HepG2 (cell line): ENCODE results near the gene TTLL11. TPM values are rescaled to one million over a fixed set of nuclear protein-coding genes. Genes with fewer than 3 reads are reported as not detected.
A peak's percentile ranks its signal among the peaks of the same experiment; 100 is the strongest.

Experiments used
- ATAC-seq: fragments of 200-7000 bp; cut with Tn5 transposase; 3 replicates; pipeline ENCODE4 v1.9.1; 2020; ENCODE audit warnings: mild to moderate bottlenecking, moderate library complexity
- BruUV-seq: library from RNA; stranded (reverse); fragments of 400-500 nt; replicated peaks from 2 replicates; lab custom pipeline; 2021; lab: Mats Ljungman, UMichigan
- CTCF ChIA-PET: fragments of 300-600 bp; formaldehyde crosslinking; extraction: SDS; loops from one replicate; lab custom pipeline; 2021; ENCODE audit warnings: low total read pairs, inconsistent platforms, low intra/inter-chr PET ratio; lab: Yijun Ruan, JAX
- POLR2A ChIA-PET: fragments of 350-600 bp; sonication (Branson Sonifier 250); formaldehyde crosslinking; loops from one replicate; lab custom pipeline; 2020; ENCODE audit warnings: antibody characterized with exemption, inconsistent platforms; lab: Yijun Ruan, JAX
- DNase-seq: peaks from one replicate; pipeline ENCODE4 v3.0.0-alpha.2; 2015; ENCODE audit warnings: low spot score
- FAIRE-seq: peaks from 3 replicates; lab custom pipeline; 2011; peaks lifted over from hg19 to GRCh38; lab: Jason Lieb, UNC
- H2AFZ ChIP-seq: one replicate; pipeline ENCODE4 v1.6.1; 2011; ENCODE audit warnings: low read length, inconsistent platforms
- H3K27ac ChIP-seq: fragments of 300-600 bp; 3 replicates; pipeline ENCODE4 v1.8.0; 2011; ENCODE audit warnings: mixed run types, mild to moderate bottlenecking, mixed read lengths, low read length, inconsistent platforms; ENCODE audit not compliant: insufficient read depth; ENCODE audit errors: extremely low read length
- H3K27me3 ChIP-seq, 2 experiments: fragments of 200-600 bp in 1 of 2; 2 replicates in 1 of 2; 3 replicates in 1 of 2; pipeline versions ENCODE4 v1.6.0 to v1.8.0; 2011; ENCODE audit warnings: low read length in 2 of 2, mild to moderate bottlenecking in 2 of 2, moderate library complexity in 2 of 2, inconsistent platforms in 1 of 2; ENCODE audit not compliant: insufficient read depth in 2 of 2, control insufficient read depth in 1 of 2
- H3K36me3 ChIP-seq, 2 experiments: fragments of 200-600 bp in 1 of 2; replicated peaks in 1 of 2; 2 replicates in 1 of 2; 3 replicates in 1 of 2; pipeline versions ENCODE4 v1.5.1 to v1.8.0; 2011; ENCODE audit warnings: low read length in 2 of 2, inconsistent platforms in 1 of 2; ENCODE audit not compliant: insufficient read depth in 2 of 2, control insufficient read depth in 1 of 2
- H3K4me1 ChIP-seq: 2 replicates; pipeline ENCODE4 v1.5.1; 2012; ENCODE audit warnings: low read length, inconsistent platforms; ENCODE audit not compliant: insufficient read depth
- H3K4me2 ChIP-seq: 2 replicates; pipeline ENCODE4 v1.6.0; 2011; ENCODE audit warnings: low read depth, low read length, inconsistent platforms
- H3K4me3 ChIP-seq, 3 experiments: fragments of 200-600 bp in 1 of 3; sonication (generic), shearing (Covaris generic) in 1 of 3; replicated peaks in 1 of 3; 2 replicates each; pipeline ENCODE4 v1.5.1; 2011 to 2016; ENCODE audit warnings: low read length in 3 of 3, inconsistent platforms in 2 of 3, low read depth in 2 of 3, mild to moderate bottlenecking in 2 of 3, control low read depth in 1 of 3, mixed read lengths in 1 of 3; ENCODE audit not compliant: insufficient read depth in 1 of 3
- H3K79me2 ChIP-seq: one replicate; pipeline ENCODE4 v1.6.1; 2011; ENCODE audit warnings: low read length, inconsistent platforms; ENCODE audit not compliant: insufficient read depth
- H3K9ac ChIP-seq: 2 replicates; pipeline ENCODE4 v1.6.0; 2011; ENCODE audit warnings: mild to moderate bottlenecking, low read depth, low read length, inconsistent platforms; ENCODE audit not compliant: insufficient read depth
- H3K9me3 ChIP-seq: 2 replicates; pipeline ENCODE4 v1.5.1; 2012; ENCODE audit warnings: mild to moderate bottlenecking, low read length
- H4K20me1 ChIP-seq: 2 replicates; pipeline ENCODE4 v1.6.0; 2011; ENCODE audit warnings: inconsistent platforms, mild to moderate bottlenecking, low read length, moderate library complexity; ENCODE audit not compliant: insufficient read depth
- ARID3A ChIP-seq: IDR thresholded peaks from 2 replicates; pipeline ENCODE4 v1.6.1; 2012; ENCODE audit warnings: low read depth, low read length, improper control_type of control experiment
- HMGXB4 ChIP-seq, 2 experiments: sonication (generic) in 1 of 2; formaldehyde crosslinking in 1 of 2; IDR thresholded peaks; 2 replicates each; pipeline versions ENCODE4 v1.4.0 to v1.6.1; 2018 to 2020; ENCODE audit warnings: missing genetic modification reagents in 2 of 2, borderline replicate concordance in 1 of 2, low read depth in 1 of 2, mild to moderate bottlenecking in 1 of 2, missing biosample characterization in 1 of 2
- KDM1A ChIP-seq: IDR thresholded peaks from 2 replicates; pipeline ENCODE4 v1.6.1; 2016; ENCODE audit warnings: missing compliant biosample characterization
- PRDM4 ChIP-seq: sonication (generic); formaldehyde crosslinking; IDR thresholded peaks from 2 replicates; pipeline ENCODE4 v1.9.0; 2021; ENCODE audit warnings: missing genetic modification reagents, borderline replicate concordance
- SP140L ChIP-seq: sonication (generic); formaldehyde crosslinking; IDR thresholded peaks from 2 replicates; pipeline ENCODE4 v1.4.0; 2020; ENCODE audit warnings: missing genetic modification reagents, borderline replicate concordance
- TSC22D2 ChIP-seq: sonication (generic); formaldehyde crosslinking; IDR thresholded peaks from 2 replicates; pipeline ENCODE4 v1.5.1; 2020; ENCODE audit warnings: missing genetic modification reagents, mild to moderate bottlenecking, borderline replicate concordance
- ZBTB25 ChIP-seq: IDR thresholded peaks from 2 replicates; pipeline ENCODE4 v1.6.1; 2018; ENCODE audit warnings: missing genetic modification reagents
- ZNF614 ChIP-seq: IDR thresholded peaks from 2 replicates; pipeline ENCODE4 v1.6.1; 2018; ENCODE audit warnings: missing biosample characterization, missing genetic modification reagents, inconsistent platforms, borderline replicate concordance
- ZNF746 ChIP-seq: sonication (generic); formaldehyde crosslinking; IDR thresholded peaks from 2 replicates; pipeline ENCODE4 v1.8.0; 2022; ENCODE audit warnings: mild to moderate bottlenecking, missing genetic modification reagents
- ZNF768 ChIP-seq: sonication (generic); formaldehyde crosslinking; IDR thresholded peaks from 2 replicates; pipeline ENCODE4 v1.4.0; 2020; ENCODE audit warnings: missing genetic modification reagents
- ZNF780A ChIP-seq: sonication (generic); formaldehyde crosslinking; IDR thresholded peaks from 2 replicates; pipeline ENCODE4 v1.8.0; 2022; ENCODE audit warnings: mild to moderate bottlenecking, missing genetic modification reagents, moderate library complexity
- WGBS: methylation state at CpG from one replicate; pipeline ENCODE4 v1.1.6; 2017; ENCODE audit warnings: low lambda C conversion rate; 5-methylcytosine and 5-hydroxymethylcytosine counted together
- in situ Hi-C: cut with HindIII; loops from 2 replicates; pipeline ENCODE4 v1.10.0; 2017; ENCODE audit warnings: low pct_unique_long_range_greater_than_20kb; ENCODE audit not compliant: extremely low pct_ligation_motif_present
- intact Hi-C: fragments of 100-400 bp; cut with micrococcal nuclease; formaldehyde crosslinking; loops from one replicate; pipeline ENCODE4 v1.10.0; 2022; ENCODE audit not compliant: unreplicated experiment
- polyA plus RNA-seq, 8 experiments: library from polyadenylated mRNA; depleted of rRNA in 3 of 8; stranded (reverse) in 7 of 8; unstranded in 1 of 8; fragments of >200 nt; fragmentation: Illumina TruSeq in 4 of 8; extraction: Trizol in 4 of 8; gene quantifications; 2 replicates each; pipeline versions ENCODE4 v1.2.1 to v1.2.3, GENCODE V29; 2011 to 2016; ENCODE audit warnings: low read depth in 4 of 8, missing spikeins in 1 of 8, mixed read lengths in 1 of 8; ENCODE audit not compliant: insufficient read depth in 1 of 8
- total RNA-seq, 5 experiments: library from RNA; depleted of rRNA; stranded (reverse); fragments of >200 nt; fragmentation: Illumina TruSeq; extraction: Trizol; gene quantifications; 2 replicates each; pipeline ENCODE4 v1.2.3, GENCODE V29; 2016; ENCODE audit warnings: low read depth in 1 of 5
- TF ChIP-seq, protein P1 (sequence below): sonication (generic); formaldehyde crosslinking; IDR thresholded peaks from 2 replicates; pipeline ENCODE4 v1.4.0; 2020; ENCODE audit warnings: mild to moderate bottlenecking, missing genetic modification reagents
- TF ChIP-seq, protein P2 (sequence below): sonication (generic); formaldehyde crosslinking; IDR thresholded peaks from 2 replicates; pipeline ENCODE4 v1.4.0; 2020; ENCODE audit warnings: missing genetic modification reagents

TTLL11 gene
- total and polyA plus RNA-seq, 2 of the 13 experiments (the other 11 are each of a cell fraction or from before 2014, with no cell fraction given) = 4.5 to 5.2 TPM

GRCh38 chr9:122107291-122107805, 14.2 kb upstream of the TTLL11 start:
- CTCF ChIA-PET = no interaction called here
- Histone ChIP-seq H2AFZ (no peak overlapping the region), H3K27ac (no peak overlapping the region), H3K36me3 (no peaks in the 10 kb centered on the region), H3K79me2 (no peaks in the 10 kb centered on the region), H4K20me1 (no peaks in the 10 kb centered on the region), H3K9me3 (peaks cover 7% of the 10 kb centered on the region), H3K27me3 (peaks cover under 1 to 2% of the 10 kb centered on the region in 2 experiments; a peak in 3 of 5 replicates), H3K4me3 (no peak overlapping the region), H3K4me2 (no peak overlapping the region), H3K4me1 (no peaks in the 10 kb centered on the region), H3K9ac (no peak overlapping the region)
- BruUV-seq = no TSS peak
- in situ Hi-C loops = loop anchor here (10.0 kb wide), 1 partner anchor 707 kb away; no protein-coding TSS in a partner anchor
- POLR2A ChIA-PET = no interaction called here
- ATAC-seq = peak; percentile 59
- 36% methylated on average over 6 of the region's 7 CpGs for WGBS
- intact Hi-C loops = loop anchor here (1.0 kb wide), 1 partner anchor 8 kb away; no protein-coding TSS in a partner anchor
- no peak for FAIRE-seq
- no peak for DNase-seq
- TF ChIP-seq ARID3A (no peak), PRDM4 (CRISPR knock-in tag) (no peak), ZNF768 (no peak), SP140L (CRISPR knock-in tag) (no peak), KDM1A (no peak), ZNF780A (no peak), ZNF614 (CRISPR knock-in tag) (no peak), TSC22D2 (no peak), ZNF746 (CRISPR knock-in tag) (no peak), ZBTB25 (no peak), HMGXB4 (CRISPR knock-in tag; IDR thresholded peaks at IDR 0.05; ENCODE audit: borderline replicate concordance in 1 of 2, low read depth in 1 of 2) (no peak)
- TF ChIP-seq, protein P1, sequence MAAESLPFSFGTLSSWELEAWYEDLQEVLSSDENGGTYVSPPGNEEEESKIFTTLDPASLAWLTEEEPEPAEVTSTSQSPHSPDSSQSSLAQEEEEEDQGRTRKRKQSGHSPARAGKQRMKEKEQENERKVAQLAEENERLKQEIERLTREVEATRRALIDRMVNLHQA (CRISPR knock-in tag) = no peak
- TF ChIP-seq, protein P2, sequence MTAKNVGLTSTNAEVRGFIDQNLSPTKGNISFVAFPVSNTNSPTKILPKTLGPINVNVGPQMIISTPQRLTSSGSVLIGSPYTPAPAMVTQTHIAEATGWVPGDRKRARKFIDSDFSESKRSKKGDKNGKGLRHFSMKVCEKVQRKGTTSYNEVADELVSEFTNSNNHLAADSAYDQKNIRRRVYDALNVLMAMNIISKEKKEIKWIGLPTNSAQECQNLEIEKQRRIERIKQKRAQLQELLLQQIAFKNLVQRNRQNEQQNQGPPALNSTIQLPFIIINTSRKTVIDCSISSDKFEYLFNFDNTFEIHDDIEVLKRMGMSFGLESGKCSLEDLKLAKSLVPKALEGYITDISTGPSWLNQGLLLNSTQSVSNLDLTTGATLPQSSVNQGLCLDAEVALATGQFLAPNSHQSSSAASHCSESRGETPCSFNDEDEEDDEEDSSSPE (CRISPR knock-in tag) = no peak
